ENCODE data around the gene SOHLH1. TPM values are rescaled to one million over a fixed set of nuclear protein-coding genes. Genes with fewer than 3 reads are reported as not detected.

Gene SOHLH1
- total RNA-seq, 1 donor from 2014 or later = not detected

GRCh38 chr9:135661816-135662560, 37.3 kb downstream of the SOHLH1 start:
- DNase-seq (ENCODE audit: low read depth, low spot score) = no peak

GRCh38 chr9:135660407-135660806, 38.9 kb downstream of the SOHLH1 start:
- no peak for DNase-seq (ENCODE audit: low read depth, low spot score)

- DNase-seq (ENCODE audit: low read depth, low spot score) = no peak
Observed at GRCh38 chr9:135659252-135659651, 40.0 kb downstream of the SOHLH1 start.

GRCh38 chr9:135657416-135657815, 41.9 kb downstream of the SOHLH1 start:
- no peak for DNase-seq (ENCODE audit: low read depth, low spot score)

- no peak for DNase-seq (ENCODE audit: low read depth, low spot score)
Observed at GRCh38 chr9:135655317-135655716, 44.0 kb downstream of the SOHLH1 start.

- no peak for DNase-seq (ENCODE audit: low read depth, low spot score)
Observed at GRCh38 chr9:135650408-135650807, 48.9 kb downstream of the SOHLH1 start.

GRCh38 chr9:135649508-135649907, 49.8 kb downstream of the SOHLH1 start:
- no peak for DNase-seq (ENCODE audit: low read depth, low spot score)

- DNase-seq (ENCODE audit: low read depth, low spot score) = no peak
Observed at GRCh38 chr9:135648494-135649410, 50.5 kb downstream of the SOHLH1 start.

- DNase-seq (ENCODE audit: low read depth, low spot score) = no peak
Observed at GRCh38 chr9:135647884-135648283, 51.4 kb downstream of the SOHLH1 start.

- DNase-seq (ENCODE audit: low read depth, low spot score) = no peak
Observed at GRCh38 chr9:135644631-135645218, 54.6 kb downstream of the SOHLH1 start.

Other genes starting within 250 kb of the SOHLH1 start
- 16.1 and 16.6 TPM in 2 replicates for gene PPP1R26, start 219.7 kb downstream of the SOHLH1 start, total RNA-seq
- gene MRPS2, start 198.8 kb downstream of the SOHLH1 start, total RNA-seq = 22.6 and 23.0 TPM in 2 replicates
- not detected in 2 replicates for gene LCN1, start 178.0 kb downstream of the SOHLH1 start, total RNA-seq
- gene OBP2A, start 153.4 kb downstream of the SOHLH1 start, total RNA-seq = not detected in 2 replicates
- gene PAEP, start 137.7 kb downstream of the SOHLH1 start, total RNA-seq = not detected in 2 replicates
- not detected in 2 replicates for gene GLT6D1, start 59.9 kb downstream of the SOHLH1 start, total RNA-seq
- gene LCN9, start 36.2 kb downstream of the SOHLH1 start, total RNA-seq = not detected in 2 replicates
- gene KCNT1, start 2.7 kb upstream of the SOHLH1 start, total RNA-seq = under 0.01 TPM in 1 of 2 replicates, not detected in the other
- gene CAMSAP1, start 208.1 kb upstream of the SOHLH1 start, total RNA-seq = 18.6 and 20.5 TPM in 2 replicates

All from pulmonary artery endothelial cell (primary cell).